ENCODE measurements around the gene PPP1R36.
A peak's percentile ranks its signal among the peaks of the same experiment; 100 is the strongest.

The PPP1R36 gene

GRCh38 chr14:64525354-64525753, 24.4 kb upstream of the PPP1R36 start:
- H3K4me3 ChIP-seq (ENCODE audit: low read depth in 1 of 2, low read length in 2 of 2) = no peak overlapping the region
- H3K36me3 ChIP-seq (ENCODE audit: insufficient read depth, low read length) = peaks cover 22% of the 10 kb centered on the region
- no peak overlapping the region for H3K27ac ChIP-seq (ENCODE audit: low read depth, low read length)
- H3K9me3 ChIP-seq (ENCODE audit: low read length) = no peaks in the 10 kb centered on the region
- no peak overlapping the region for H3K9ac ChIP-seq (ENCODE audit: low read length)
- H3K4me1 ChIP-seq (ENCODE audit: insufficient read depth, low read length) = no peaks in the 10 kb centered on the region
- H3K27me3 ChIP-seq (ENCODE audit: control insufficient read depth in 1 of 2, insufficient read depth in 2 of 2, low read length in 2 of 2) = no peaks in the 10 kb centered on the region

- Histone ChIP-seq H3K36me3 (ENCODE audit: insufficient read depth, low read length) (no peaks in the 10 kb centered on the region), H3K27ac (ENCODE audit: low read depth, low read length) (no peak overlapping the region), H3K9me3 (ENCODE audit: low read length) (no peaks in the 10 kb centered on the region), H3K9ac (ENCODE audit: low read length) (no peak overlapping the region), H3K4me1 (ENCODE audit: insufficient read depth, low read length) (no peaks in the 10 kb centered on the region), H3K27me3 (ENCODE audit: control insufficient read depth in 1 of 2, insufficient read depth in 2 of 2, low read length in 2 of 2) (no peaks in the 10 kb centered on the region), H3K4me3 (ENCODE audit: low read depth in 1 of 2, low read length in 2 of 2) (no peak overlapping the region)
Measured at GRCh38 chr14:64531567-64531966, 18.2 kb upstream of the PPP1R36 start.

- no peaks in the 10 kb centered on the region for H3K27me3 ChIP-seq (ENCODE audit: control insufficient read depth in 1 of 2, insufficient read depth in 2 of 2, low read length in 2 of 2)
- H3K27ac ChIP-seq (ENCODE audit: low read depth, low read length) = no peak overlapping the region
- no peak overlapping the region for H3K9ac ChIP-seq (ENCODE audit: low read length)
- H3K9me3 ChIP-seq (ENCODE audit: low read length) = no peaks in the 10 kb centered on the region
- H3K4me3 ChIP-seq (ENCODE audit: low read depth in 1 of 2, low read length in 2 of 2) = no peak overlapping the region
- peaks cover 4% of the 10 kb centered on the region for H3K4me1 ChIP-seq (ENCODE audit: insufficient read depth, low read length)
- H3K36me3 ChIP-seq (ENCODE audit: insufficient read depth, low read length) = no peaks in the 10 kb centered on the region
Measured at GRCh38 chr14:64536488-64537245, 13.1 kb upstream of the PPP1R36 start.

- no peaks in the 10 kb centered on the region for H3K9me3 ChIP-seq (ENCODE audit: low read length)
- peak within 1 kb of the TSS; percentile 60 for H3K9ac ChIP-seq (ENCODE audit: low read length)
- H3K36me3 ChIP-seq (ENCODE audit: insufficient read depth, low read length) = no peaks in the 10 kb centered on the region
- H3K4me1 ChIP-seq (ENCODE audit: insufficient read depth, low read length) = peaks cover 4% of the 10 kb centered on the region
- H3K27ac ChIP-seq (ENCODE audit: low read depth, low read length) = peak within 1 kb of the TSS; percentile 82
- H3K27me3 ChIP-seq (ENCODE audit: control insufficient read depth in 1 of 2, insufficient read depth in 2 of 2, low read length in 2 of 2) = no peaks in the 10 kb centered on the region
- H3K4me3 ChIP-seq (ENCODE audit: low read depth in 1 of 2, low read length in 2 of 2) = peak within 1 kb of the TSS; percentile 67 to 90
Measured at GRCh38 chr14:64540208-64541202, 9.3 kb upstream of the PPP1R36 start, which contains the start of gene HSPA2. HSPA2 (plus strand) TSS chr14:64540741; CDS start chr14:64540850, 109 bp downstream.

GRCh38 chr14:64541261-64541971, 8.3 kb upstream of the PPP1R36 start:
- Histone ChIP-seq H3K36me3 (ENCODE audit: insufficient read depth, low read length) (no peaks in the 10 kb centered on the region), H3K4me3 (ENCODE audit: low read depth in 1 of 2, low read length in 2 of 2) (peak overlapping the region; percentile 67 to 90), H3K9ac (ENCODE audit: low read length) (peak overlapping the region; percentile 73), H3K4me1 (ENCODE audit: insufficient read depth, low read length) (peaks cover 4% of the 10 kb centered on the region), H3K9me3 (ENCODE audit: low read length) (no peaks in the 10 kb centered on the region), H3K27ac (ENCODE audit: low read depth, low read length) (peak overlapping the region; percentile 69), H3K27me3 (ENCODE audit: control insufficient read depth in 1 of 2, insufficient read depth in 2 of 2, low read length in 2 of 2) (no peaks in the 10 kb centered on the region)

- no peaks in the 10 kb centered on the region for H3K27me3 ChIP-seq (ENCODE audit: control insufficient read depth in 1 of 2, insufficient read depth in 2 of 2, low read length in 2 of 2)
- no peaks in the 10 kb centered on the region for H3K36me3 ChIP-seq (ENCODE audit: insufficient read depth, low read length)
- no peaks in the 10 kb centered on the region for H3K9me3 ChIP-seq (ENCODE audit: low read length)
- peaks cover 4% of the 10 kb centered on the region for H3K4me1 ChIP-seq (ENCODE audit: insufficient read depth, low read length)
- peak overlapping the region; percentile 67 to 90 for H3K4me3 ChIP-seq (ENCODE audit: low read depth in 1 of 2, low read length in 2 of 2)
- H3K27ac ChIP-seq (ENCODE audit: low read depth, low read length) = peak overlapping the region; percentile 69
- H3K9ac ChIP-seq (ENCODE audit: low read length) = peak overlapping the region; percentile 73
Measured at GRCh38 chr14:64541972-64542835, 7.6 kb upstream of the PPP1R36 start.

GRCh38 chr14:64542836-64543201, 6.9 kb upstream of the PPP1R36 start:
- Histone ChIP-seq H3K9me3 (ENCODE audit: low read length) (no peaks in the 10 kb centered on the region), H3K27ac (ENCODE audit: low read depth, low read length) (peak overlapping the region; percentile 69), H3K4me1 (ENCODE audit: insufficient read depth, low read length) (peaks cover 4% of the 10 kb centered on the region), H3K9ac (ENCODE audit: low read length) (peak overlapping the region; percentile 16), H3K27me3 (ENCODE audit: control insufficient read depth in 1 of 2, insufficient read depth in 2 of 2, low read length in 2 of 2) (no peaks in the 10 kb centered on the region), H3K4me3 (ENCODE audit: low read depth in 1 of 2, low read length in 2 of 2) (peak overlapping the region; percentile 67 to 90), H3K36me3 (ENCODE audit: insufficient read depth, low read length) (no peaks in the 10 kb centered on the region)

GRCh38 chr14:64544607-64545312, 5.0 kb upstream of the PPP1R36 start:
- H3K4me3 ChIP-seq (ENCODE audit: low read depth in 1 of 2, low read length in 2 of 2) = peak overlapping the region in 1 of 2 donors; percentile 32
- peaks cover 8% of the 10 kb centered on the region for H3K4me1 ChIP-seq (ENCODE audit: insufficient read depth, low read length)
- H3K27ac ChIP-seq (ENCODE audit: low read depth, low read length) = no peak overlapping the region

GRCh38 chr14:64549016-64549415, 745 bp upstream of the PPP1R36 start:
- Histone ChIP-seq H3K36me3 (ENCODE audit: insufficient read depth, low read length) (no peaks in the 10 kb centered on the region), H3K27ac (ENCODE audit: low read depth, low read length) (no peak overlapping the region), H3K4me3 (ENCODE audit: low read depth in 1 of 2, low read length in 2 of 2) (no peak overlapping the region), H3K9ac (ENCODE audit: low read length) (no peak overlapping the region), H3K27me3 (ENCODE audit: control insufficient read depth in 1 of 2, insufficient read depth in 2 of 2, low read length in 2 of 2) (no peaks in the 10 kb centered on the region), H3K9me3 (ENCODE audit: low read length) (no peaks in the 10 kb centered on the region), H3K4me1 (ENCODE audit: insufficient read depth, low read length) (peaks cover 13% of the 10 kb centered on the region)

More at GRCh38 chr14:64544607-64545312, 5.0 kb upstream of the PPP1R36 start:
- H3K9me3 ChIP-seq (ENCODE audit: low read length) = no peaks in the 10 kb centered on the region
- no peaks in the 10 kb centered on the region for H3K36me3 ChIP-seq (ENCODE audit: insufficient read depth, low read length)
- no peak overlapping the region for H3K9ac ChIP-seq (ENCODE audit: low read length)
- no peaks in the 10 kb centered on the region for H3K27me3 ChIP-seq (ENCODE audit: control insufficient read depth in 1 of 2, insufficient read depth in 2 of 2, low read length in 2 of 2)

Measured in muscle layer of colon (tissue), 2 donors.